Neuron (in vitro differentiated cells): Measurements from ENCODE around the gene PTBP3.

Experiments
- H2AFZ ChIP-seq: one replicate; pipeline ENCODE4 v1.6.1; 2013; ENCODE audit warnings: low read depth, mild to moderate bottlenecking, inconsistent platforms, low read length, moderate library complexity
- H3K27me3 ChIP-seq: one replicate; pipeline ENCODE4 v1.6.1; 2013; ENCODE audit warnings: low read length; ENCODE audit not compliant: insufficient read depth
- H3K36me3 ChIP-seq: one replicate; pipeline ENCODE4 v1.6.1; 2013; ENCODE audit warnings: low read length; ENCODE audit not compliant: insufficient read depth
- H3K4me1 ChIP-seq: one replicate; pipeline ENCODE4 v1.6.1; 2013; ENCODE audit warnings: low read length; ENCODE audit not compliant: insufficient read depth
- H3K4me3 ChIP-seq: 2 replicates; pipeline ENCODE4 v1.5.1; 2013; ENCODE audit warnings: mild to moderate bottlenecking, low read length, moderate library complexity
- H3K9me3 ChIP-seq: one replicate; pipeline ENCODE4 v1.6.1; 2013; ENCODE audit warnings: low read length

Gene PTBP3

DNA sequence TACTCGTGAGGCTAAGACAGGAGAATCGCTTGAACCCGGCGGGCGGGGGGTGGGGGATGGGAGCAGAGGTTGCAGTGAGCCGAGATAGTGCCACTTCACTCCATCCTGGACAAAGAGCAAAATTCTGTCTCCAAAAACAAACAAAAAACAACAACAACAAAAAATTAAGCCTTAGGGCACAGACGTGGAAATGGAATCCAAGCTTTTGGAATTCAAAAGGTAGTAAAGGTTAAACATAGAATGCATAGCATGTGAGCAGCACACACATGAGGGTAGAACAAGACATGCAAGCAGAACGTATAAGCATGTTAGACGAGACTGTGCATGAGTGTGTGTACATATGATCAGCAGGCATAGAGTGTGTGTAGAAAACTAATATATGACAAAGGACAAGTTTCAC, 68.0 kb downstream of the PTBP3 start:
- no peak overlapping the region for H3K4me3 ChIP-seq
- H3K36me3 ChIP-seq, result peaks cover 22% of the 10 kb centered on the region
- no peaks in the 10 kb centered on the region for H3K27me3 ChIP-seq
- no peaks in the 10 kb centered on the region for H3K9me3 ChIP-seq
- no peak overlapping the region for H2AFZ ChIP-seq
- H3K4me1 ChIP-seq, result no peaks in the 10 kb centered on the region

DNA sequence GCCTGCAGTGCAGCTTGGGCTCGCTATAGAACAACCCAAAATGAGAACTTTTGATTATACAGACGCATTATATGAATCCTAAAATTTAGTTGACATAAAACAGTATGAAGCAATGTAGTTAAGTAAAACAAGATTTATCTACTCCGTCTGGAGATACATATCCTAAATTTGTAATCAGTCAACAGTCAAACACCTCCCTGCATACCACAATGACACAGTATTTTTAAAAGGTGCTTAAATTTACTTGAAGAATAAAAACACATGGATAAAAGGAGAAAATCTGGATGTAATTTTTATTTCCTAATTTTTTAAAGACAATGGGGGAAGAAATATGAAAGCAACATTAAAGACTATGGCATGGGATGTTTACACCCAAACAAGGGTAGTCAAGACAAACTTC, 70.8 kb downstream of the PTBP3 start:
- peaks cover 18% of the 10 kb centered on the region for H3K36me3 ChIP-seq

GRCh38 chr9:112261133-112261532, 72.3 kb downstream of the PTBP3 start:
- H3K4me3 ChIP-seq, result no peak overlapping the region
- H3K4me1 ChIP-seq, result no peaks in the 10 kb centered on the region
- H2AFZ ChIP-seq, result no peak overlapping the region
- H3K9me3 ChIP-seq, result no peaks in the 10 kb centered on the region
- H3K27me3 ChIP-seq, result no peaks in the 10 kb centered on the region
- peaks cover 14% of the 10 kb centered on the region for H3K36me3 ChIP-seq

More for the DNA sequence above, 70.8 kb downstream of the PTBP3 start:
- no peak overlapping the region for H3K4me3 ChIP-seq
- no peak overlapping the region for H2AFZ ChIP-seq
- H3K9me3 ChIP-seq, result no peaks in the 10 kb centered on the region
- H3K27me3 ChIP-seq, result no peaks in the 10 kb centered on the region
- H3K4me1 ChIP-seq, result no peaks in the 10 kb centered on the region

DNA sequence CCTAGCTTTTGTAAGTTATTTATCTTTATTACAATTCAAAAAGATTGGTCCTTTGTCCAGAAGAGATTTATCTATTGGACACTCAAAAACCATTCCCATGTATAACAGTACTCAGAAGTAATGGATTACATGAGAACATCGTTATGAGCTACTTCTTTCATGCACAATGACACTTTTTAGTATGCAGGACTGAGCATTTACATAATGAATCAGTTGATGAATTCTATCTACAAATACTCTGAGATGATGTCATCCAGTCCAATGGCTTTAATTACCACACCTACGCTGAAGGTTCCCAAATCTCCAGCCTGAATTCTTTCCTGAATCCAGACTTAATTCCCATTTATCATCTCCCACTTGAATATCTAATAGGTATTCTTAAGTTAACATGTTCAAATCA, 75.3 kb downstream of the PTBP3 start:
- Histone ChIP-seq H3K27me3 (no peaks in the 10 kb centered on the region), H3K4me1 (no peaks in the 10 kb centered on the region), H3K9me3 (no peaks in the 10 kb centered on the region), H3K36me3 (peaks cover 5% of the 10 kb centered on the region), H3K4me3 (no peak overlapping the region), H2AFZ (no peak overlapping the region)

DNA sequence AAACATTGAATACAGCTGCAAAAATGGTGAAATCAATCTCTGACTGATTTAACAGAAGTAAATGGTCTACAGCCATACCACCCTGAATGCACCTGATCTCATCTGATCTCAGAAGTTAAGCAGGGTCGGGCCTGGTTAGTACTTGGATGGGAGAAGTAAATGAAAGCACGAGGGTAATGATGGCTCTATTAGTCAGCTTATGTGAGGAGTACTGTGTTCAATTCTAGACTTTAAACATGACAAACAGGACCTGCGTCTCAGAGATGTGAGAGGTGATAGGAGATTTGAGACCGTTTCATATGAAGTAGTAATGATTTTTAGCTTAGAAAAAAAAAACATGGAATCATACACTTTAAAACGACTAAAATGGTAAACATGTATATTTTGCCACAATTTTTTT, 81.2 kb downstream of the PTBP3 start:
- Histone ChIP-seq H3K36me3 (peaks cover 24% of the 10 kb centered on the region), H3K27me3 (no peaks in the 10 kb centered on the region), H3K9me3 (no peaks in the 10 kb centered on the region), H3K4me3 (no peak overlapping the region), H3K4me1 (no peaks in the 10 kb centered on the region), H2AFZ (no peak overlapping the region)

DNA sequence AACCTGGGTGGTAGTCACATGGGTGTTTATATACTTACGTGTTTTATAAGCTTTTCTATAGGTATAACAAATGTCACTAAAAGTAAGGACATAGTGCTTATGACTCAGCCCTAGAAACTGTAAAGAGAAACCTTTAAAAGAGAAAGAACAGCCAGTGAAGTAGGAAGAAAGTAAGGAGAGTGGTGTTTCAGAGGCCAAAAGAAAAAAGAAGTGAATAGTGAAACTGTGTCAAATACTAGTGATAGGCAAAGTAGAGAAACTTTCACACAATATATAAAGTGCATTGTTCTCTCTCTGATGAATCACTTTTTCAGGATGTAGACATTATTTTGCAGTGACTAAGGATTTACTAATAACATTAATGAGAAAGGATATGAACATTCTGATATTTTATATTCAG, 84.1 kb downstream of the PTBP3 start:
- H3K27me3 ChIP-seq, result no peaks in the 10 kb centered on the region
- peaks cover 29% of the 10 kb centered on the region for H3K36me3 ChIP-seq
- H2AFZ ChIP-seq, result no peak overlapping the region
- H3K4me3 ChIP-seq, result no peak overlapping the region
- H3K9me3 ChIP-seq, result no peaks in the 10 kb centered on the region
- no peaks in the 10 kb centered on the region for H3K4me1 ChIP-seq

DNA sequence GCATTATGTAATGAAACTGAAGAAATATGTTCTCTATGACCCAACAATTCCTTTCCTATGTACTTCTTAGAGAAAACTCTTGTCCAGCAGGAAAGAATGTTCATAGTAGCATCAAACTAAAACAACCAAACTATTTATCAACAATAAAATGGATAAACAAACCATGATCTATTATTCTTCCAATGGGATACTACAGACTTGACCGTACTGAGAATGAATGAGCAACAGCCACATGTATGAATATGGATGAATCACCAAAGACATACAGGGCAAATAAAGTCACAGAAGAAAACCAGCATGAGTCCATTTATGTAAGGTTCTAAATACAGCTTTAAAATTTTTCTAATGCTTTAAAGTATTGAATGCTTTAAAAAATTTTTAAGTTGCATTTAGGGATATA, 84.7 kb downstream of the PTBP3 start:
- H3K4me3 ChIP-seq, result no peak overlapping the region
- no peak overlapping the region for H2AFZ ChIP-seq
- H3K4me1 ChIP-seq, result no peaks in the 10 kb centered on the region
- H3K9me3 ChIP-seq, result no peaks in the 10 kb centered on the region
- H3K36me3 ChIP-seq, result peaks cover 29% of the 10 kb centered on the region
- no peaks in the 10 kb centered on the region for H3K27me3 ChIP-seq

DNA sequence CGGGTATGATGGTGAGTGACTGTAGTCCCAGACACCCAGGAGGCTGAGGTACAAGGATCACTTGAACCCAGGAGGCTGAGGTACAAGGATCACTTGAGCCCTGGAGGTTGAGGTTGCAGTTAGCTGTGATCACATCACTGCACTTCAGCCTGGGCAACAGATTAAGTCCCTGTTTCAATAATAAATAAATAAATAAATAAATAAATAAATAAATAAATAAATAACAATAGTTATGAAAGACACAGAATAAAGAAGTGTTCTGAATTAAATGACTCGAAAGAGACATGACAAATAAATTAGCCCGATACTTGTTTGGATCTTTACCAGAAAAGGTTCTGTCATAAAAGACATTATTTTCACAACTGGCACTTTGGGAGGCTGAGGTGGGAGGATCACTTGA, 86.3 kb downstream of the PTBP3 start:
- no peaks in the 10 kb centered on the region for H3K4me1 ChIP-seq
- no peaks in the 10 kb centered on the region for H3K9me3 ChIP-seq
- H2AFZ ChIP-seq, result no peak overlapping the region
- H3K27me3 ChIP-seq, result no peaks in the 10 kb centered on the region
- peaks cover 31% of the 10 kb centered on the region for H3K36me3 ChIP-seq
- no peak overlapping the region for H3K4me3 ChIP-seq

DNA sequence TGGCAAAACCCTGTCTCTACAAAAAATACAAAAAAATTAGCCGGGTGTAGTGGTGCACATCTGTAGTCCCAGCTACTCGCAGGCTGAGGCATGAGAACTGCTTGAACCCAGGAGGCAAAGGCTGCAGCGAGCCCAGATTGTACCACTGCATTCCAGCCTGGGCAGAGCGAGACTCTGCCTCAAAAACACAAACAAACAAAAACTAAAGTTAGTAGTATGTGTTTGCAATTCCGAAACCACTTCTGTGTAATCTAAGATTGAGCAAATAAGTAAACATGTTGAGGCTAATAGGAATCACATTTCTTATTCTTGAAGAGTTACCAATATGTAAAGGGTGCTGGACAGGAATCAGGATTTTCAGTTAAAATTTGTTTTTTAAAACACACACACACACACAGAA, 88.3 kb downstream of the PTBP3 start:
- no peaks in the 10 kb centered on the region for H3K27me3 ChIP-seq
- H3K4me1 ChIP-seq, result no peaks in the 10 kb centered on the region
- no peaks in the 10 kb centered on the region for H3K9me3 ChIP-seq
- no peak overlapping the region for H2AFZ ChIP-seq
- H3K4me3 ChIP-seq, result no peak overlapping the region
- H3K36me3 ChIP-seq, result peaks cover 23% of the 10 kb centered on the region

DNA sequence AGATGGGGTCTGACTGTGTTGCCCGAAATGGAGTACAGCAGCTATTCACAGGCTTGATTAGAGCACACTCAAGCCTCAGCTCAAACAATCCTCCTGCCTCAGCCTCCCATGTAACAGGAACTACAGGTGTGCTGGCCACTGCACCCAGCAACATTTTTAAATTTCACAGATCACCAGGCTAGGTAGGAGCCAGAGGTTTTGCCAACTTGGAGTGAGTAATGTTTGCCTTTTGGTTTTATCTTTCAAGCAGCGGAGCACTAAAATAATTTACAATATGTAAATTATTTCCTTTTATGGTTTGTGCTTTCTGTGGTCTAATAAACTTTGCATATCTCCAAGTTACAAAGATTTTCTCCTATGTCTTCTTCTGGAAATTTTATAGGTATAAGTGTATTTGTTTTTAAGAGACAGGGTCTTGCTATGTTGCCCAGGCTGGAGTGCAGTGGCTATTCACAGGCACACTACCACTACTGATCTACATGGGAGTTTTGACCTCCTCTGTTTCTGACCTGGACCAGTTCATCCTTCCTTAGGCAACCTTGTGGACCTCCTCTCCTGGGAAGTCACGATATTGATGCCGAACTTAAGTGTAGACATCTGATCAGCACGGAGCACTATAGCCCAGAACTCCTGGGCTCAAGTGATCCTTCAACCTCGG, 91.1 kb downstream of the PTBP3 start:
- H2AFZ ChIP-seq, result no peak overlapping the region
- no peak overlapping the region for H3K4me3 ChIP-seq

GRCh38 chr9:112241491-112241890, 91.9 kb downstream of the PTBP3 start:
- Histone ChIP-seq H3K36me3 (peaks cover 12% of the 10 kb centered on the region), H3K4me1 (no peaks in the 10 kb centered on the region), H3K27me3 (no peaks in the 10 kb centered on the region), H2AFZ (no peak overlapping the region), H3K9me3 (no peaks in the 10 kb centered on the region), H3K4me3 (no peak overlapping the region)

More for the DNA sequence above, 91.1 kb downstream of the PTBP3 start:
- Histone ChIP-seq H3K36me3 (peaks cover 17% of the 10 kb centered on the region), H3K4me1 (no peaks in the 10 kb centered on the region), H3K27me3 (no peaks in the 10 kb centered on the region), H3K9me3 (no peaks in the 10 kb centered on the region)

DNA sequence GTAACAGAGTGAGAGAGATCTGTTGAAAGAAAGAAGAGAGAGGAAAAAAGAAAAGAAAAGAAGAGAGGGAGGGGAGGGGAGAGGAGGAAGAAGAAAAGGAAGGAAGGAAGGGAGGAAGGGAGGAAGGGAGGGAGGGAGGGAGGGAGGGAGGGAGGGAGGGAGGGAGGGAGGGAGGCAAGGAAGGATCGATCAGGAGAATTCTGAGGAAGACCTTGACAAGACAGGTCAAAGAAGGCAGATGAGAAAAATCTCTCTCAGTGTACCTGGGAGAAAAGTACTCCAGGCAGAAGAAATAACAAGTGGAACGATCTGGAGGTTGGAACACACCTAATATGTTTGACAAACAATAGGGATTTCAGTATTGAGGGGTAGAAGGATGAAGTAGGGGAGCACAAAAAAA, 93.7 kb downstream of the PTBP3 start:
- Histone ChIP-seq H3K36me3 (peaks cover 18% of the 10 kb centered on the region), H3K9me3 (no peaks in the 10 kb centered on the region), H3K4me3 (no peak overlapping the region), H2AFZ (no peak overlapping the region), H3K4me1 (no peaks in the 10 kb centered on the region), H3K27me3 (no peaks in the 10 kb centered on the region)

GRCh38 chr9:112239284-112239683, 94.1 kb downstream of the PTBP3 start:
- no peaks in the 10 kb centered on the region for H3K4me1 ChIP-seq
- no peak overlapping the region for H2AFZ ChIP-seq
- no peaks in the 10 kb centered on the region for H3K27me3 ChIP-seq
- peaks cover 18% of the 10 kb centered on the region for H3K36me3 ChIP-seq
- no peaks in the 10 kb centered on the region for H3K9me3 ChIP-seq
- H3K4me3 ChIP-seq, result no peak overlapping the region

DNA sequence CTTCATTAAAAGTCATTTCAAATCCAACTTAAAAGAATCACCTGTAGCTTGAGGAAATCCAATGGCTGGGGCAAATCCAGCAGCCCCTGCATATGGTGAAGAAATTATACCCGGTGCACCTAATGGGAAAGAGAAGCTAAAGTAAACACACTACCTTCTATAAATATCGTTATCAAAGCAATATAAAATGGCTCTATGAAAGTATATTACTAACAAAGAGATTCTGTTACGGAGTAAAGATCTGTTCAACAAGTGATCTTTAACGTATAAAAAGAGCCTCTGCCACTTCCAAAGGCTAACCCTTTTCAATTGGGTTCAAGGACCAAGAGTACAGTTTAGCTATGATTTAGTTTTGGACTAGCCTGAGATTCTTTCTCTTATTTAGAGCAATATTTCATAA, 98.6 kb downstream of the PTBP3 start:
- Histone ChIP-seq H3K27me3 (no peaks in the 10 kb centered on the region), H3K4me1 (no peaks in the 10 kb centered on the region), H3K36me3 (peaks cover 14% of the 10 kb centered on the region), H2AFZ (no peak overlapping the region), H3K9me3 (no peaks in the 10 kb centered on the region), H3K4me3 (no peak overlapping the region)
